Keratinocyte (primary cell): ENCODE data around the gene G6PD.

Experiments used
- CTCF ChIP-seq, 3 experiments: IDR thresholded peaks in 1 of 3; conservative IDR thresholded peaks in 1 of 3; optimal IDR thresholded peaks in 1 of 3; 2 replicates in 2 of 3; 3 replicates in 1 of 3; pipeline versions ENCODE3 to v1.5.1; 2011; ENCODE audit warnings: low read length in 3 of 3, mild to moderate bottlenecking in 3 of 3, moderate library complexity in 2 of 3, control low read depth in 1 of 3, inconsistent platforms in 1 of 3; ENCODE audit not compliant: insufficient read depth in 2 of 3; ENCODE audit errors: extremely low read depth in 1 of 3
- EZH2 ChIP-seq: IDR thresholded peaks from one replicate; pipeline ENCODE4 v1.6.1; 2012; ENCODE audit warnings: inconsistent platforms, mild to moderate bottlenecking, low read length, moderate library complexity

GRCh38 chrX:154542723-154543424 lies 3.8 kb downstream of the G6PD start:
- no peak for TF ChIP-seq CTCF (optimal IDR thresholded peaks at IDR 0.05 in 1 of 3, IDR thresholded peaks at IDR 0.05 in 1 of 3, conservative IDR thresholded peaks at IDR 0.05 in 1 of 3; ENCODE audit: extremely low read depth in 1 of 3, insufficient read depth in 2 of 3, low read length in 3 of 3)
- no peak for TF ChIP-seq EZH2
